Lung (tissue), 12 donors: Measurements from ENCODE around the gene LYRM7. TPM values are rescaled to one million over a fixed set of nuclear protein-coding genes. Genes with fewer than 3 reads are reported as not detected.

ENCODE experiments used
- ATAC-seq: fragments of 200-7000 bp; cut with Tn5 transposase; one replicate; pipeline ENCODE4 v1.9.1; 2020; ENCODE audit warnings: moderate number of reproducible peaks; ENCODE audit not compliant: insufficient read depth, low FRiP score
- DNase-seq, 3 donors: peaks; one replicate each; pipeline ENCODE4 v3.0.0-alpha.2; 2013 to 2017
- H3K27ac ChIP-seq, 2 donors: one replicate each; pipeline ENCODE4 v1.5.1; 2013; ENCODE audit warnings: mild to moderate bottlenecking in 2 of 2, moderate library complexity in 2 of 2, control low read depth in 1 of 2, inconsistent platforms in 1 of 2, low read depth in 1 of 2, low read length in 1 of 2
- H3K27me3 ChIP-seq, 3 donors: one replicate each; pipeline ENCODE4 v1.5.1; 2013; ENCODE audit warnings: low read length in 2 of 3; ENCODE audit not compliant: control insufficient read depth in 3 of 3, insufficient read depth in 3 of 3
- H3K36me3 ChIP-seq, 4 donors: one replicate each; pipeline ENCODE4 v1.5.1; 2013; ENCODE audit warnings: low read length in 4 of 4, mild to moderate bottlenecking in 1 of 4, moderate library complexity in 1 of 4; ENCODE audit not compliant: control insufficient read depth in 4 of 4, insufficient read depth in 4 of 4
- H3K4me1 ChIP-seq, 5 donors: one replicate each; pipeline ENCODE4 v1.5.1; 2013; ENCODE audit warnings: low read length in 5 of 5, mild to moderate bottlenecking in 2 of 5, moderate library complexity in 1 of 5; ENCODE audit not compliant: control insufficient read depth in 5 of 5, insufficient read depth in 5 of 5
- H3K4me3 ChIP-seq: one replicate; pipeline ENCODE4 v1.5.1; 2013; ENCODE audit warnings: mild to moderate bottlenecking, control low read depth, moderate library complexity
- H3K9ac ChIP-seq, 2 donors: one replicate each; pipeline ENCODE4 v1.5.1; 2013; ENCODE audit warnings: low read length in 2 of 2, control low read depth in 1 of 2; ENCODE audit not compliant: insufficient read depth in 1 of 2
- H3K9me3 ChIP-seq, 4 donors: one replicate each; pipeline ENCODE4 v1.5.1; 2013; ENCODE audit warnings: low read length in 3 of 4, mild to moderate bottlenecking in 1 of 4, moderate library complexity in 1 of 4; ENCODE audit not compliant: control insufficient read depth in 4 of 4, insufficient read depth in 3 of 4
- CTCF ChIP-seq: IDR thresholded peaks from 2 replicates; pipeline ENCODE4 v1.5.1; 2012; ENCODE audit warnings: mild to moderate bottlenecking; ENCODE audit errors: control extremely low read depth, extremely low read depth
- WGBS, 2 donors: extraction: QIAGEN DNeasy Blood & Tissue Kit; methylation state at CpG; one replicate each; pipeline ENCODE4 v1.1.7; 2013; 5-methylcytosine and 5-hydroxymethylcytosine counted together
- polyA plus RNA-seq, 2 donors: library from polyadenylated mRNA; stranded (reverse); fragments of 200-250 nt; gene quantifications; one replicate each; pipeline ENCODE4 v1.2.1, GENCODE V29; 2013
- total RNA-seq, 2 donors: library from RNA; depleted of rRNA in 1 of 2; stranded (reverse); fragments of >200 nt in 1 of 2; gene quantifications; one replicate each; pipeline ENCODE4 v1.2.1, GENCODE V29; 2014 to 2021
- donor health status: control.
- donor health status: control.
- donor health status: Bipolar disorder and iron deficiency.
- donor health status: healthy.
- donor health status: DM: yes; HTN: yes; CAD: no.

The LYRM7 gene
- total and polyA plus RNA-seq, 4 donors: 3.1 to 10.9 (median 4.6) TPM

- H3K27me3 ChIP-seq: no peaks in the 10 kb centered on the region
- no peaks in the 10 kb centered on the region for H3K36me3 ChIP-seq
- TF ChIP-seq CTCF: no peak
- no peak overlapping the region for H3K4me3 ChIP-seq
- DNase-seq: no peak
- WGBS, 2 donors: 57 to 61% methylated on average over 1 of the region's 1 CpG
- ATAC-seq: no peak
- no peak overlapping the region for H3K27ac ChIP-seq
- no peak overlapping the region for H3K9ac ChIP-seq
- H3K4me1 ChIP-seq: no peaks in the 10 kb centered on the region
- H3K9me3 ChIP-seq: no peaks in the 10 kb centered on the region
Measured at GRCh38 chr5:131239686-131240085, 68.9 kb downstream of the LYRM7 start.

- DNase-seq: no peak
- Histone ChIP-seq H3K36me3 (no peaks in the 10 kb centered on the region), H3K9me3 (no peaks in the 10 kb centered on the region), H3K27me3 (no peaks in the 10 kb centered on the region), H3K4me1 (no peaks in the 10 kb centered on the region), H3K4me3 (no peak overlapping the region), H3K27ac (no peak overlapping the region), H3K9ac (no peak overlapping the region)
- ATAC-seq: peak; percentile 34
- TF ChIP-seq CTCF: no peak
Measured at GRCh38 chr5:131242728-131243255, 72.0 kb downstream of the LYRM7 start.

GRCh38 chr5:131245312-131245711, 74.6 kb downstream of the LYRM7 start:
- DNase-seq (no peak), ATAC-seq (no peak)
- H3K27me3 ChIP-seq: no peaks in the 10 kb centered on the region
- no peaks in the 10 kb centered on the region for H3K36me3 ChIP-seq
- no peak for TF ChIP-seq CTCF
- H3K9me3 ChIP-seq: no peaks in the 10 kb centered on the region
- no peaks in the 10 kb centered on the region for H3K4me1 ChIP-seq
- H3K4me3 ChIP-seq: no peak overlapping the region
- no peak overlapping the region for H3K9ac ChIP-seq
- no peak overlapping the region for H3K27ac ChIP-seq

- TF ChIP-seq CTCF: no peak
- 97 to 98% methylated on average over 2 of the region's 2 CpGs for WGBS, 2 donors
- Histone ChIP-seq H3K9me3 (no peaks in the 10 kb centered on the region), H3K4me3 (no peak overlapping the region), H3K27me3 (no peaks in the 10 kb centered on the region), H3K4me1 (no peaks in the 10 kb centered on the region), H3K9ac (no peak overlapping the region), H3K36me3 (no peaks in the 10 kb centered on the region), H3K27ac (no peak overlapping the region)
- DNase-seq (no peak), ATAC-seq (no peak)
Measured at GRCh38 chr5:131245948-131246347, 75.2 kb downstream of the LYRM7 start.
